Neuronal stem cell (in vitro differentiated cells): ENCODE measurements around the gene SRA1.
"Not testable (repeated sequence)": the region's sequence is repeated elsewhere in the genome, so short reads cannot be mapped to it uniquely, and the experiment has no call there.

Experiments
- DNase-seq: peaks from one replicate; pipeline ENCODE4 v3.0.0-alpha.2; 2013; ENCODE audit warnings: low spot score
- H2AFZ ChIP-seq: one replicate; pipeline ENCODE4 v1.6.1; 2013; ENCODE audit warnings: mild to moderate bottlenecking, low read length, inconsistent platforms
- H2AK5ac ChIP-seq: 2 replicates; pipeline ENCODE4 v1.6.1; 2013; ENCODE audit warnings: low read depth, mild to moderate bottlenecking, inconsistent platforms, low read length, moderate library complexity, mixed read lengths
- H2BK120ac ChIP-seq: 2 replicates; pipeline ENCODE4 v1.6.1; 2013; ENCODE audit warnings: low read depth, mild to moderate bottlenecking, inconsistent platforms, low read length, moderate library complexity, mixed read lengths
- H2BK12ac ChIP-seq: one replicate; pipeline ENCODE4 v1.6.1; 2013; ENCODE audit warnings: low read length, inconsistent platforms
- H2BK15ac ChIP-seq: 2 replicates; pipeline ENCODE4 v1.6.1; 2013; ENCODE audit warnings: mild to moderate bottlenecking, low read length, inconsistent platforms, mixed read lengths
- H2BK5ac ChIP-seq: one replicate; pipeline ENCODE4 v1.6.1; 2013; ENCODE audit warnings: inconsistent platforms, mild to moderate bottlenecking, low read length, moderate library complexity
- H3K14ac ChIP-seq: one replicate; pipeline ENCODE4 v1.6.1; 2013; ENCODE audit warnings: low read length, inconsistent platforms
- H3K18ac ChIP-seq: 2 replicates; pipeline ENCODE4 v1.6.1; 2013; ENCODE audit warnings: low read length, inconsistent platforms
- H3K23ac ChIP-seq: 2 replicates; pipeline ENCODE4 v1.6.1; 2013; ENCODE audit warnings: low read depth, mild to moderate bottlenecking, mixed read lengths, low read length, inconsistent platforms; ENCODE audit not compliant: poor library complexity
- H3K27ac ChIP-seq: replicated peaks from 3 replicates; pipeline ENCODE4 v1.5.1; 2013; ENCODE audit warnings: low read length, inconsistent platforms
- H3K27me3 ChIP-seq, 3 experiments: 2 replicates each; pipeline ENCODE4 v1.6.1; 2013; ENCODE audit warnings: low read length in 3 of 3, mild to moderate bottlenecking in 2 of 3, inconsistent platforms in 1 of 3, low read depth in 1 of 3, mixed read lengths in 1 of 3, moderate library complexity in 1 of 3; ENCODE audit not compliant: control insufficient read depth in 3 of 3, insufficient read depth in 3 of 3
- H3K36me3 ChIP-seq, 2 donors: replicated peaks in 1 of 2; 2 replicates each; pipeline ENCODE4 v1.6.1; 2013; ENCODE audit warnings: low read length in 2 of 2; ENCODE audit not compliant: control insufficient read depth in 2 of 2, insufficient read depth in 2 of 2
- H3K4ac ChIP-seq: 2 replicates; pipeline ENCODE4 v1.6.1; 2013; ENCODE audit warnings: inconsistent platforms, mild to moderate bottlenecking, low read length, moderate library complexity
- H3K4me1 ChIP-seq, 2 donors: 1 replicate in 1 of 2; 2 replicates in 1 of 2; pipeline ENCODE4 v1.6.1; 2013; ENCODE audit warnings: low read length in 2 of 2, low read depth in 1 of 2; ENCODE audit not compliant: control insufficient read depth in 2 of 2, insufficient read depth in 1 of 2
- H3K4me2 ChIP-seq: one replicate; pipeline ENCODE4 v1.6.1; 2013; ENCODE audit warnings: mild to moderate bottlenecking, low read length, inconsistent platforms; ENCODE audit not compliant: insufficient read depth, poor library complexity, severe bottlenecking
- H3K4me3 ChIP-seq, 2 donors: 2 replicates each; pipeline ENCODE4 v1.5.1; 2013; ENCODE audit warnings: low read length in 2 of 2, mild to moderate bottlenecking in 2 of 2, inconsistent platforms in 1 of 2, moderate library complexity in 1 of 2
- H3K79me1 ChIP-seq: one replicate; pipeline ENCODE4 v1.6.1; 2013; ENCODE audit warnings: low read depth, mild to moderate bottlenecking, inconsistent platforms, low read length, moderate library complexity
- H3K9ac ChIP-seq: one replicate; pipeline ENCODE4 v1.6.1; 2013; ENCODE audit warnings: mild to moderate bottlenecking, low read depth, low read length, inconsistent platforms; ENCODE audit not compliant: poor library complexity
- H3K9me3 ChIP-seq, 2 donors: replicated peaks in 1 of 2; 2 replicates each; pipeline versions ENCODE3 to v1.6.1; 2013; ENCODE audit warnings: low read length in 2 of 2, mild to moderate bottlenecking in 2 of 2, inconsistent platforms in 1 of 2, low read depth in 1 of 2, mixed read lengths in 1 of 2, moderate library complexity in 1 of 2; ENCODE audit not compliant: control insufficient read depth in 2 of 2, insufficient read depth in 1 of 2
- H4K8ac ChIP-seq: one replicate; pipeline ENCODE4 v1.6.1; 2013; ENCODE audit warnings: low read depth, mild to moderate bottlenecking, inconsistent platforms, low read length, moderate library complexity
- H4K91ac ChIP-seq: one replicate; pipeline ENCODE4 v1.6.1; 2013; ENCODE audit warnings: low read length, low read depth, mild to moderate bottlenecking, inconsistent platforms; ENCODE audit not compliant: poor library complexity
- WGBS, 2 donors: extraction: QIAGEN DNeasy Blood & Tissue Kit; methylation state at CpG; one replicate each; pipeline ENCODE4 v1.1.7; 2013; ENCODE audit warnings: missing lambda C conversion rate in 2 of 2, mixed read lengths in 1 of 2; ENCODE audit not compliant: insufficient read length in 2 of 2, insufficient replicate concordance in 1 of 2; ENCODE audit errors: extremely low coverage in 2 of 2; 5-methylcytosine and 5-hydroxymethylcytosine counted together

The SRA1 gene

GRCh38 chr5:140603446-140603698 lies 46.1 kb upstream of the SRA1 start:
- H3K4ac ChIP-seq, H3K4me3 ChIP-seq, H2AFZ ChIP-seq, H2BK5ac ChIP-seq, H2BK12ac ChIP-seq, H3K36me3 ChIP-seq, H4K91ac ChIP-seq, H3K23ac ChIP-seq, H4K8ac ChIP-seq, H3K79me1 ChIP-seq, H3K9me3 ChIP-seq, H2AK5ac ChIP-seq, H3K9ac ChIP-seq, H3K27ac ChIP-seq, H3K4me1 ChIP-seq, DNase-seq, H2BK120ac ChIP-seq, H3K4me2 ChIP-seq, H3K27me3 ChIP-seq, H2BK15ac ChIP-seq, H3K18ac ChIP-seq, H3K14ac ChIP-seq: not testable (repeated sequence)
- WGBS, 2 donors: no CpG with 5 or more reads among the region's 4 CpGs

GRCh38 chr5:140602147-140602546 lies 44.9 kb upstream of the SRA1 start:
- no peaks in the 10 kb centered on the region for H3K36me3 ChIP-seq
- peaks cover 0 to 2% of the 10 kb centered on the region in 2 donors for H3K9me3 ChIP-seq
- DNase-seq: no peak
- H3K9ac ChIP-seq: no peak overlapping the region
- no peak overlapping the region for H3K4me2 ChIP-seq
- no peak overlapping the region for H3K4ac ChIP-seq
- H2AFZ ChIP-seq: no peak overlapping the region
- H2AK5ac ChIP-seq: no peak overlapping the region
- H3K14ac ChIP-seq: no peak overlapping the region
- H3K27ac ChIP-seq: no peak overlapping the region
- no peak overlapping the region for H3K18ac ChIP-seq
- no peaks in the 10 kb centered on the region for H3K4me1 ChIP-seq
- no peak overlapping the region for H4K8ac ChIP-seq
- no CpG with 5 or more reads among the region's 4 CpGs for WGBS, 2 donors
- H4K91ac ChIP-seq: no peak overlapping the region
- H3K27me3 ChIP-seq: peaks cover 0 to 6% (median 0%) of the 10 kb centered on the region in 3 experiments
- H3K79me1 ChIP-seq: no peaks in the 10 kb centered on the region
- H3K23ac ChIP-seq: no peak overlapping the region
- no peak overlapping the region for H2BK5ac ChIP-seq
- H2BK120ac ChIP-seq: no peak overlapping the region
- H3K4me3 ChIP-seq: no peak overlapping the region
- no peak overlapping the region for H2BK15ac ChIP-seq
- H2BK12ac ChIP-seq: no peak overlapping the region

GRCh38 chr5:140600096-140600495 lies 42.8 kb upstream of the SRA1 start:
- Histone ChIP-seq H4K91ac (no peak overlapping the region), H3K4me2 (no peak overlapping the region), H3K9ac (no peak overlapping the region), H2BK5ac (no peak overlapping the region), H3K9me3 (peaks cover 0 to 2% of the 10 kb centered on the region in 2 donors), H3K36me3 (no peaks in the 10 kb centered on the region), H2BK120ac (no peak overlapping the region), H3K4me1 (no peaks in the 10 kb centered on the region), H2AK5ac (no peak overlapping the region), H2BK15ac (no peak overlapping the region), H3K27me3 (peaks cover 0 to 6% (median 0%) of the 10 kb centered on the region in 3 experiments), H4K8ac (no peak overlapping the region), H3K14ac (no peak overlapping the region), H3K79me1 (no peaks in the 10 kb centered on the region), H2BK12ac (no peak overlapping the region), H3K27ac (no peak overlapping the region), H3K18ac (no peak overlapping the region), H3K4me3 (no peak overlapping the region), H3K4ac (no peak overlapping the region), H2AFZ (no peak overlapping the region), H3K23ac (no peak overlapping the region)
- no peak for DNase-seq

GRCh38 chr5:140598836-140599235 lies 41.6 kb upstream of the SRA1 start:
- Histone ChIP-seq H2BK12ac (no peak overlapping the region), H2BK120ac (no peak overlapping the region), H2AK5ac (no peak overlapping the region), H2BK5ac (no peak overlapping the region), H3K79me1 (no peaks in the 10 kb centered on the region), H3K4ac (no peak overlapping the region), H3K4me1 (no peaks in the 10 kb centered on the region), H4K91ac (no peak overlapping the region), H3K9ac (no peak overlapping the region), H3K23ac (no peak overlapping the region), H3K9me3 (peaks cover 0 to 2% of the 10 kb centered on the region in 2 donors), H3K27me3 (peaks cover 0 to 10% (median 0%) of the 10 kb centered on the region in 3 experiments), H2BK15ac (no peak overlapping the region), H3K4me2 (no peak overlapping the region), H3K4me3 (no peak overlapping the region), H3K36me3 (no peaks in the 10 kb centered on the region), H3K18ac (no peak overlapping the region), H3K14ac (no peak overlapping the region), H4K8ac (no peak overlapping the region), H3K27ac (no peak overlapping the region), H2AFZ (no peak overlapping the region)
- no CpG with 5 or more reads among the region's 2 CpGs for WGBS, 2 donors
- DNase-seq: no peak
